Parathyroid adenoma (tissue), 2 donors: ENCODE measurements around the gene RAB33B.

ENCODE experiments used
- H2AFZ ChIP-seq: fragments of 300-600 bp; sonication (generic); one replicate; pipeline ENCODE4 v1.7.0; 2017; ENCODE audit warnings: antibody characterized with exemption, mild to moderate bottlenecking
- H3K27ac ChIP-seq: fragments of 300-600 bp; sonication (generic); one replicate; pipeline ENCODE4 v1.7.0; 2017
- H3K27me3 ChIP-seq: fragments of 300-600 bp; sonication (generic); one replicate; pipeline ENCODE4 v1.7.0; 2017; ENCODE audit warnings: low read length; ENCODE audit not compliant: control insufficient read depth, insufficient read depth
- H3K36me3 ChIP-seq: fragments of 300-600 bp; sonication (generic); one replicate; pipeline ENCODE4 v1.7.0; 2017; ENCODE audit warnings: low read length; ENCODE audit not compliant: control insufficient read depth, insufficient read depth
- H3K4me1 ChIP-seq: fragments of 300-600 bp; sonication (generic); one replicate; pipeline ENCODE4 v1.7.0; 2017; ENCODE audit warnings: control low read depth
- H3K4me2 ChIP-seq: fragments of 300-600 bp; sonication (generic); one replicate; pipeline ENCODE4 v1.7.0; 2017; ENCODE audit warnings: low read length
- H3K4me3 ChIP-seq: fragments of 300-600 bp; sonication (generic); one replicate; pipeline ENCODE4 v1.7.0; 2017; ENCODE audit warnings: low read depth, low read length
- H3K79me2 ChIP-seq: fragments of 300-600 bp; sonication (generic); one replicate; pipeline ENCODE4 v1.7.0; 2017; ENCODE audit warnings: control low read depth
- H3K9ac ChIP-seq: fragments of 300-600 bp; sonication (generic); one replicate; pipeline ENCODE4 v1.7.0; 2017; ENCODE audit warnings: mild to moderate bottlenecking
- H3K9me3 ChIP-seq: fragments of 300-600 bp; sonication (generic); one replicate; pipeline ENCODE4 v1.7.0; 2017; ENCODE audit warnings: low read length; ENCODE audit not compliant: control insufficient read depth
- TF ChIP-seq, protein P1 (sequence below): fragments of 300-600 bp; sonication (generic); IDR thresholded peaks from one replicate; pipeline ENCODE4 v1.7.0; 2017; ENCODE audit warnings: antibody characterized with exemption, mild to moderate bottlenecking
- donor health status: primary hyperparathyroidism.

RAB33B gene

DNA sequence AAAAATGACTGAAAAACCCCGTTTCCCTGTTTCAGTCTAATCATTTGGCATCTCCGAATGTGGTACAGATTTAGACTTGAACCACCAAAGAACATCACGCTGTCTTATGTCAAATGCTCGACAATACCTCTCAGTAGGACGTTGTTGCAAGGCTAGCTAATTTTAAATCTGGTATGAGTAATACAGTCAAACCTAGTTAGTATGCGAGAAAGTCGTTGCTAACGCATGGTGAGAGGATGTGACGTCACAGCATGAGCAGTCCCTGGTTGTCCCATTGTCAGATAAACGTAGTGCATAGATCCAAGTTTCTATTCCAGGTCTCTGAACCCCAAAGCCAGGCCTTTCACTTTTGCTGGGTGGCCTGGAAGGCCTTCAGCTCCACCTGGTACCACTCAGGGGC, 57.4 kb downstream of the RAB33B start:
- Histone ChIP-seq H3K27ac (no peak overlapping the region), H3K4me3 (no peak overlapping the region), H3K9me3 (no peaks in the 10 kb centered on the region), H3K79me2 (no peaks in the 10 kb centered on the region), H3K4me2 (no peak overlapping the region), H3K27me3 (no peaks in the 10 kb centered on the region), H2AFZ (no peak overlapping the region), H3K36me3 (no peaks in the 10 kb centered on the region), H3K9ac (no peak overlapping the region), H3K4me1 (no peaks in the 10 kb centered on the region)
- TF ChIP-seq, protein P1, sequence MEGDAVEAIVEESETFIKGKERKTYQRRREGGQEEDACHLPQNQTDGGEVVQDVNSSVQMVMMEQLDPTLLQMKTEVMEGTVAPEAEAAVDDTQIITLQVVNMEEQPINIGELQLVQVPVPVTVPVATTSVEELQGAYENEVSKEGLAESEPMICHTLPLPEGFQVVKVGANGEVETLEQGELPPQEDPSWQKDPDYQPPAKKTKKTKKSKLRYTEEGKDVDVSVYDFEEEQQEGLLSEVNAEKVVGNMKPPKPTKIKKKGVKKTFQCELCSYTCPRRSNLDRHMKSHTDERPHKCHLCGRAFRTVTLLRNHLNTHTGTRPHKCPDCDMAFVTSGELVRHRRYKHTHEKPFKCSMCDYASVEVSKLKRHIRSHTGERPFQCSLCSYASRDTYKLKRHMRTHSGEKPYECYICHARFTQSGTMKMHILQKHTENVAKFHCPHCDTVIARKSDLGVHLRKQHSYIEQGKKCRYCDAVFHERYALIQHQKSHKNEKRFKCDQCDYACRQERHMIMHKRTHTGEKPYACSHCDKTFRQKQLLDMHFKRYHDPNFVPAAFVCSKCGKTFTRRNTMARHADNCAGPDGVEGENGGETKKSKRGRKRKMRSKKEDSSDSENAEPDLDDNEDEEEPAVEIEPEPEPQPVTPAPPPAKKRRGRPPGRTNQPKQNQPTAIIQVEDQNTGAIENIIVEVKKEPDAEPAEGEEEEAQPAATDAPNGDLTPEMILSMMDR: no peak

DNA sequence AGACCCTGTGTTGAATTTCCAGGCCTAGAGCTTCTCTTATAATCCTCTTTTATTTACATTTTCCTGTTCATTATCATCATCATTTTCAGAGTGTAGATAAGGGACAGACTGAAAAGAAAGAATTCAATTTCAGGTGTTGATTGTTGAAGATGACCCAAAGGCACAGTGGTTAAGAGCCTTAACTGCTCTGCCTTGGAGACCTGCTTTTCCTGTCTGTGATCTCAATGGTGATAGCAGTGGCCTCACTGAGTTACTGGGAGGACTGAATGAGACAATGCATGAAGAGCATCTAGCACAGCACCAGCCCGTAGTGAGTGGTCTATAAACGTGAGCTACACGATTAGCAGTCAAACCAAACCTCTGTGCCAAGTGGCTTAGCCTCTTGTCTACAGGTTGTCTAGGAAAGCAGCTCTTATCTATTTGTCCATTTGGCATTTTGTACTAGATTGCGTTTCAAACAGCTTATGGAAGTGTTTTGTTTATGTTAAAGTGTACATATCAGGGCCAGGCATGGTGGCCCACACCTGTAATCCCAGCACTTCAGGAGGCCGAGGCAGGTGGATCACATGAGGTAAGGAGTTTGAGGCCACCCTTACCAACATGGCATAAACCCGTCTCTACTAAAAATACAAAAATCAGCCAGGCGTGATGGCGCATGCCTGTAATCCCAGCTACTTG, 60.6 kb downstream of the RAB33B start:
- no peak overlapping the region for H3K9ac ChIP-seq
- TF ChIP-seq, protein P1: no peak
- H3K79me2 ChIP-seq: no peaks in the 10 kb centered on the region
- H3K4me1 ChIP-seq: no peaks in the 10 kb centered on the region
- no peak overlapping the region for H3K27ac ChIP-seq
- no peak overlapping the region for H3K4me3 ChIP-seq
- no peaks in the 10 kb centered on the region for H3K9me3 ChIP-seq
- H3K36me3 ChIP-seq: no peaks in the 10 kb centered on the region
- H3K27me3 ChIP-seq: no peaks in the 10 kb centered on the region
- no peak overlapping the region for H3K4me2 ChIP-seq
- H2AFZ ChIP-seq: no peak overlapping the region

DNA sequence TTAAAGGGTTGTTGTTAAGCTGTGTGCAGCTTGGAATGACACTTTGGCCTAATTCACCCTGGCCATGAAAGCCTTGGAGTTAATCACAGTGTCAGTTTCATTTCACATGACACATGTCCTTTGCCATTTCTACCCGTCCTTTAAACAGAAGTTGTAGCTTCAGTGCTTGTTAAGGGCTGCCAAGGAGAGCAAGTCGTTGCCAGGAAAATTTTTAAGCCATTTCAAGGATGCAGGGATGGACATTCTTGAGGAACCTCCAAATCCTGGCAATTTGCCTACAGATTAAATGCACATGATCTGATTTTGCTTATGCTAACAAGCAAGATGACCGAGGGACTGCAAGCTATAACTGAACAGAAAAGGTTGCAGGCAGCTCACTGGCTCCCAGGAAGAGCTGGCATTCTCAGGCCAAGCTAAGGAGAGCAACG, 61.6 kb downstream of the RAB33B start:
- no peak overlapping the region for H3K9ac ChIP-seq
- no peaks in the 10 kb centered on the region for H3K9me3 ChIP-seq
- H3K4me2 ChIP-seq: no peak overlapping the region
- no peaks in the 10 kb centered on the region for H3K27me3 ChIP-seq
- no peak overlapping the region for H2AFZ ChIP-seq
- no peak overlapping the region for H3K27ac ChIP-seq
- no peaks in the 10 kb centered on the region for H3K36me3 ChIP-seq
- TF ChIP-seq, protein P1: no peak
- no peaks in the 10 kb centered on the region for H3K79me2 ChIP-seq
- H3K4me1 ChIP-seq: no peaks in the 10 kb centered on the region
- H3K4me3 ChIP-seq: no peak overlapping the region

DNA sequence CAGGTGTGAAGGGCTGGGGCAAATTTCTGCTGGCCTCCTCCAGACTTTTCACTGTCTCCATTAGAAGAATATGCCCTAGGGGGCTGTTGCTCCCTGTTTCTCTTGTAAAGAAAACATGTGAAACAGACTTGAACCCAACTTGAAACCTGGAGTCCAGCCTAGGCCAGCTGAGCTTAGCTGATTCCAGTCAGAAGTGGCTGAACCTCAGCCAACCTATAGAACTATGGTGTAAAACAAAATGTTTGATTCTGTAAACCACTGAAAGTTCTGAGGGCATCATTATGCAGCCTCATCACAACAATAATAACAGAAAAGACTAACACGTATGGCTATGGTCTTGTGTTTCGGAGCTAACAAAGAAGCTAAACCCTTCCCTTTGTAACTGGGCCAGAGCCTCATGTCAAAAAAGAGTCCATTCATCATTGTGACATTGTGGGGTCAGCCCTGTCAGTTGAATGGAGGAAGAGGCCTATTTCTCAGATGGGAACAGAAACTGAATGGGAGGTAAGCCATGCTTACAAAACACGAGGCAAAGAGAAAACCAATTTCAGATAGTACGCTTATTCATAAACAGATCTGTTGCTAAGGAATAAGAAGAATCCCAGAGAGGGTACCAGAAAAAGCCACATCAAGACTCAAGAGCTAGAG, 68.0 kb downstream of the RAB33B start:
- Histone ChIP-seq H3K4me3 (no peak overlapping the region), H3K4me1 (no peaks in the 10 kb centered on the region), H3K27me3 (no peaks in the 10 kb centered on the region), H3K27ac (no peak overlapping the region), H2AFZ (no peak overlapping the region), H3K9me3 (no peaks in the 10 kb centered on the region), H3K36me3 (no peaks in the 10 kb centered on the region), H3K4me2 (no peak overlapping the region), H3K79me2 (no peaks in the 10 kb centered on the region), H3K9ac (no peak overlapping the region)
- TF ChIP-seq, protein P1: no peak

DNA sequence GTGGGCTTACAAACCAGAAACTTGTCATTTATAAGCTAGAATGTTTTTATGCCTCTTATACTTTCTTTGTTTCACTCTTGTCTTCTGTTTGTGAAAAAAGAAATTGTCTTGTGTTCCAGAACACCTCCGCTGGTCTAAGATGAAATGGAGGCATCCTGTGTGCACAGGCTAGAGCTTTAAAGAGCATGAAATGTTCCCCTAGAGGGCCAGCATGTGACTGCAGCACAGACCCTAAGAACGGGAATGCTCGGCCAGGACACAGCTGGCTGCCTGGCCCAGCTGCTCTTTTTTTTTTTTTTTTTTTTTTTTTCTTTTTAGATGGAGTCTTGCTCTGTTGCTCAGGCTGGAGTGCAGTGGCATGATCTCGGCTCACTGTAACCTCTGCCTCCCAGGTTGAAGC, 68.5 kb downstream of the RAB33B start:
- H3K9me3 ChIP-seq: no peaks in the 10 kb centered on the region
- no peak overlapping the region for H2AFZ ChIP-seq
- no peak overlapping the region for H3K4me2 ChIP-seq
- H3K27ac ChIP-seq: no peak overlapping the region
- TF ChIP-seq, protein P1: no peak
- no peak overlapping the region for H3K4me3 ChIP-seq
- H3K4me1 ChIP-seq: no peaks in the 10 kb centered on the region
- H3K79me2 ChIP-seq: no peaks in the 10 kb centered on the region
- no peaks in the 10 kb centered on the region for H3K27me3 ChIP-seq
- H3K36me3 ChIP-seq: no peaks in the 10 kb centered on the region
- H3K9ac ChIP-seq: no peak overlapping the region
